T-helper 22 cell (primary cell): ENCODE measurements around the gene EMX1.

ENCODE experiments used
- DNase-seq: peaks from one replicate; pipeline ENCODE4 v3.0.0-alpha.2; 2020; ENCODE audit warnings: low read depth

The EMX1 gene

GRCh38 chr2:72959554-72959953, 42.2 kb downstream of the EMX1 start:
- no peak for DNase-seq

DNA sequence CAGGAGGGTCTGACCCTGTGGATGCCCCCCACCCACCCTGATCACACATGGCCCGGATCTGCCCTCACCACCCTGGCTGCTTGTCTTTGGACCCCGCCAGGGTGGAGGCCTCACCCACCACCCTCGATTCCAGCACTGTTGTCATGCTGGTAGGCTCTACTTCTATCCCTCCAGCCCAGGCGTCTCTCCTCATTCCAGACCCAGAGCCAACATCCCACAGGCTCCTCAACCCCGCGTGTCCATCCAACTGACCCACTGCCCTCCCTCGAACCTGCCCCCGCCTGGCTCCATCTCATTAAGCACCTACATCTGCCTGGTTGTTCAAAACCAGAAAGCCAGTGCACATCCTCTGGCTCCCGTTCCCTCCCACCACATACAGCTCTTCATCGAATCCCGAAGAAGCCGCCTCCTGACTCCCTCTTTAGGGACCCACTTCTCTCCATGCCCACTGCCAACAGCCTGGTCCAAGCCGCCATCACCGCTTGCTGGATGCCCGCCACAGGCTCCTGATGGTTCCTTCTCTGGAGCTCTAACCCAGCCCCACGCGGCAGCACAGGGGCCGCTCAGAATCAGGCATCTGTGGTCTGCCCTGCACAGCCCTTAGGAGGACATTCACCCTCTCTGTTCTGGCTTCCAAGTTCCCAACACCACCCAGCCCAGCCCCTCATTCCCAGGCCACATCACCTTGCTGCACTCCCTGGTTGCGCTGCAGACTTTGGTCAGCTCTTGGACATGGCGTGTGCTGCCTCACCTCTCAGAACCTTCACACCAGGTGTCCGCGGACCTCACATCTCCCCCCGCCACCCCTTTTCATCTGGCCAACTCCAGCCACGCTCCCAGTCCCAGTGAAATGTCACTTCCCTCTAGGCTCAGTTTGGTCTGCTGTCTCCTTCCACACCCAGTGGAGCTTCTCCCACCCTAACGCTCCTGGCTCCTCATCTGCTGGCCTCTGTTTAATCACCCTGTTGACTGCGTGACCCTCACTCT, 43.0 kb downstream of the EMX1 start:
- no peak for DNase-seq

DNA sequence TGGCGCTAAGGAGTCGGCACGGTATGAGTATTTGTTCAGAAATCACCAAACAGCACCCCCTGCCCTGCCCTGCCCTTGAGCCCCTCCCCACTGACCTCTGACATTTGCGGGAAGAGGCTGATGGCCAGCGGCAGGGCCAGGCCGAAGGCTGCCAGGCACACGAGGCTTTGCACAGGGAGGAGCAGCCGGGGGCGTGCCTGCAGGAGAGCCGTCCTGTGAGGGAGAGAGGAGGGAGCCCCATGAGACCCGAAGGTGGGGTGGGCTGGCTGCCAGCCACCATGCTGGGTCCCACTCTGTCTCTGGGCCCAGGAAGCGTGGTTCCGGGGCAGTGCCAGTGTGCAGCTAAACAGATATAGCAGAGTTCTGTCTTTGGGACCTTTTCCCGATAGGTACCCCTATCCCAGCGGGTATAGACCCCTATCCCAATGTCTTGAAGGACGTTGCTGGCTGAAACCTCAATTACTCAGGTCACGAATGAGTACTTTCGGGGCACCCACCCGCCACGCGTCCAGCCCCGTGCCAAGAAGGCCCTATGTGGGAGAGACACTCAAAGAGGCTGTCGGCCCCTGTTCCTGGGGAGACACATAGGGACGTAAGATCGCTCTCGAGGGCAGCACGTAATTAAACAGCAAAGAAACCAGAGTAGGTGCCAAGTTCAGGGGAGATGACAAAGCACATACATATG, 43.9 kb downstream of the EMX1 start:
- no peak for DNase-seq

- DNase-seq, result no peak
These were observed 44.6 kb downstream of the EMX1 start for GRCh38 chr2:72961853-72962468.

- DNase-seq, result no peak
These were observed 45.6 kb downstream of the EMX1 start for GRCh38 chr2:72962911-72963310.

GRCh38 chr2:72963423-72964145, 46.3 kb downstream of the EMX1 start:
- no peak for DNase-seq

DNA sequence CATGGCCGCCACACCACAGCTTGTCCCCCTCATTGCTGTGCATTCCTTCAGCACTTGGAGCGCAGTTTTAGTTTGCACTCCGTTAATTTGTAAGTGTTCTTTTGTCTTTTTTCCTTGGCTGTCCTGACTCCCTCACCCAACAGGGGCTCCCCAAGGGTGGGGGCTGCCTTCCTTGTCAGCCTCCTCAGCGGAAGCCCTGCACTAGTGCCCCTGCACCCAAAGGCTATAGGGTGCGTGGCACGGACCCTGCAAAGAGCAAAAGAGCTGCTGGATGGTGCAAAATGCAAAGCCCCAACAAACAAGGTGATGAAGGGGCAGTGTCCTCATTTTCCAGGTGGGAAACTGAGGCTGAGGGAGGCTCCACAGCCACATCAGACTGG, 46.8 kb downstream of the EMX1 start:
- DNase-seq, result no peak

DNA sequence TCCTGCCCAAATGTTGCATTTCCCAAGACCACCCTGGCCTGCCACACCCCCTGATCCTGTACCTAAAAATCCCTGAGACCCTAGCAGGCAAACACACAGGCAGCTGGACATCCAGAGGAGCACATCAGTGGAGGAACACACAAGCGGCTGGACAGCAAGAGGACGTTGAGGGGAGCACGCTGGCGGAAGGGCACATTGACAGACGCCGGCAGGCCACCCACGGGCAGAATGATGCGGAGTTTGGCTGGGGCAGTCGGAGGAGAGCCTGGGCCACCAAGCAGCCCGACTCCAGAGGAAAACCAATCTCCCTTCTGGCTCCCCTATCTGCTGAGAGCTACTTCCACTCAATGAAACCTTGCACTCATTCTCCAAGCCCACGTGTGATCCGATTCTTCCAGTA, 47.7 kb downstream of the EMX1 start:
- DNase-seq, result no peak

GRCh38 chr2:72965770-72966450, 48.6 kb downstream of the EMX1 start:
- DNase-seq, result no peak

DNA sequence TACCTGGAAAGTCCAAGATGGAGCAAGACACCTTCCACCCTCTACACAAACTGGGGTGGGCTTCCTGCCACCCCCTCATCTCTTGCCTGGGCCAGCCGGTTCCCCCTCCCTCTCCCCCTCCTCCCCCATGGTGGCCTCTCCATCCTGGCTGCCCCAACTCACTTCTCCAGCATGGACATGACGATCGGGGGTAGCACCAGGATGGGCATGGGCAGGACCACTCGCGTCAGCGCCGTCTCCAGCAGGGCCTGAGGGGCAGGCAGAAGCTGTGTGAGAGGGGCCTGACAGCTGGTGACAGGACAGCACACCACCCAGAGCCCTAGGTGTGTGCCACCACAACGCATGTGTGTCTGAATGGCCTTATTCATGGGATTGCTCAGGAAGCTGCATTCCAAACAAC, 51.0 kb downstream of the EMX1 start:
- DNase-seq, result no peak

GRCh38 chr2:72969706-72970105, 52.4 kb downstream of the EMX1 start:
- no peak for DNase-seq

DNA sequence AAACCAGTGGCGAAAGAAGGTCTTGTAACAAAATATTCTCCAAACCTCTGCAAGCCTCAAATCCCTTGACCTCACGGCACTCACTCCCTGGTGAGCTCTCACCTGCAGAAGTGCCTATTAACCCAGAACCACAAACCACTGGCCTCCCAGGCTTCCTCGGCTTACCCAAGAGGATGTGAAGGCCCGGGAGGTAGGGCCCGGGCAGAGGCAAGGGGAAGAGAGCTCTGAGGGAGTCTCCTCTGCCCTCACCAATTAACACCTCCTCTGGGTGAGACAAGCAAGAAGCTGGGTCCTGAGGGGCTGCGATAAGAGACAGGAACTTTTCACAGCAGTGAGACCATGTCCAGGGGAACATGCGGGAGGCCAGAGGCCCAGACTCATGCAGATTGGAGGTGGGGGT, 53.7 kb downstream of the EMX1 start:
- DNase-seq, result no peak

DNA sequence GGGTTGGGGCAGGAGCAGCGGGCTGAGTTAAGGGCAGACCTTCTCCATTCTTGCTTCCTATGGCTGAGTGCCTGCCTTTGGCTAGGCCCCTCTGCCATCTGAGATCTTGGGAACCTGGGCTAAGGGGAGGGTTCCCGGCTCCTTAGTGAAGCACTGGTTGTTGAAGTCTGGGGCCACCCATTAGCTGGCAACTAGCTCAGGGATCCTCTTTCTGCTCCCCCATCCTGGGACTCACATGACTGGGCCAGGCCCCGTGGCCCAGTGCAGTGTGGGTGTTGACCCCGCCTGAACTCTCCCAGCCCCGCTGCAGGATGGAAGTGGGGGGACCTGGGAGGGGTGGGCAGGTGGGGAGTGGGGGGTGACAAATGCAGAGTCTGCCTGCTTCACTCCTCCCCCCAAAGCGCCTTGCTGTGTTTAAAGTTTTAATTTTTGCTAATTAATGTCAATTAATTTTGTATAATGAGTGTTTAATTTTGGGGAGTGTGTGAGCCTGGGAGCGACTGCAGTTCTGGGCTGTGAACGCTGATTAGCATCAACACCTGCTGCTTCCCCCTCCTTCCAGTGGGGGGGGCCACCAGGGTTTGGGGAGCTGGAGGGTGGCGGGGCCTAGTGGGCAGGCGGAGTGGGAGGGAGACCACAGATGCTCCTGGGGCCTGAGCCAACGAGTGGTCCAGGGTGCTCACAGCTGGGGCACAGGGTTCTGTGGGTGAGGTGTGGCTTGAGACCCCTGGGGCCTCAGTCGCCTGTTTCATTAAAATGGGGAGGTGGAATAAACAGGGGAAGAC, 55.2 kb downstream of the EMX1 start:
- no peak for DNase-seq

GRCh38 chr2:72973137-72973535, 55.8 kb downstream of the EMX1 start:
- no peak for DNase-seq

- no peak for DNase-seq
These were observed 56.5 kb downstream of the EMX1 start for GRCh38 chr2:72973566-72974435.

- no peak for DNase-seq
These were observed 57.1 kb downstream of the EMX1 start for GRCh38 chr2:72974436-72974754.

GRCh38 chr2:72975017-72975416, 57.7 kb downstream of the EMX1 start:
- DNase-seq, result no peak

DNA sequence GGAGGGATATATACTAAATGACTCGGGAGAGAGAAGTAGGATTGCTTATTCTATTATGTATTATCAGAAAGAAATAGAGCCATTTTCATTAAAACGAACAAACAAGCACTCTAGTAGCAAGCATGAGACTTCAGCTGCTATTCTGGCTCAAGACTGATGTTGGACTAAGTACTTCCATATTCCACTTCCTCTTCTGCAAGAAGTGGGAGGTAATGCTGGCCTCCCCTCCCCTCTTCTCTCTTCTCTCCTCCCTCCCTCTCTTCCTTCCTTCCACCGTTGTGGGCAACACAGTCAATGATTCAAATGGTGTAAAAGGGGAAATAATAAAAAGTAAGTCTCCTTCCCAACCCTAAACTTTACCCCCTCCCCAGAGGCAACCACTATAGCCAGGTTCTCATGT, 62.6 kb downstream of the EMX1 start:
- DNase-seq, result no peak

DNA sequence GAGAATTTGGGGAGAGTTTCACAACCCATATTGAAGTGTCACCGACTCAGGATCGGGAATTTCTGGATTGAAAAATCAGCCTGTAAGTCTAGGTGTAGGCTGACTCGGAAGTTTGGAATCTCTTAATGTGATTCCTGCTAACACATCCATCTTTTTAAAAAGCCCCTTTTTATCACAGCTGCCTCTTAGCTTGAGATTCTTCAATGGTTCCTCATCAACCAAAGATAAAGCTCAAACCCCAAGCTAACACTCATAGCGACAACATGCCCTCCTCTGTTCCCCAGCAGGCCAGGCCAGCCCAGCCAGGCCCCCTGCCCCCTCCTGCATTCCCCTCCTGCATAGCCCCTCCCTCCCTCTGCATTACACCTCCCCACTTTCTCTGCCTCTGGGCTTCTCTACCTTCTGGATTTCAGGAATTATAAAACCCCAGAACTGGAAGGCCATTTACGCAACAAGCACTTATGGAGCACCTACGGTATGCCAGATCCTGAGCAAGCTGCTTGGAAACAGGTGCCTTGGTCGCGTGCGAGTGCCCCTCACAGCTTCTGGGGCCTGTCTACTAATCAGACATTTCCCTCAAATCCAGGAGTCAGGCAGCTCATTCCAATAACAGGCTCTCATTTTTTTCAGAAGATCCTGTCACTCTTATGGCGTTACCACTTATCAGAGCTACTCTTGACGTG, 63.4 kb downstream of the EMX1 start:
- no peak for DNase-seq
